ENCODE measurements around the gene CLEC7A. TPM values are rescaled to one million over a fixed set of nuclear protein-coding genes. Genes with fewer than 3 reads are reported as not detected.

CLEC7A gene
- polyA plus RNA-seq, 1 experiment: not detected

DNA sequence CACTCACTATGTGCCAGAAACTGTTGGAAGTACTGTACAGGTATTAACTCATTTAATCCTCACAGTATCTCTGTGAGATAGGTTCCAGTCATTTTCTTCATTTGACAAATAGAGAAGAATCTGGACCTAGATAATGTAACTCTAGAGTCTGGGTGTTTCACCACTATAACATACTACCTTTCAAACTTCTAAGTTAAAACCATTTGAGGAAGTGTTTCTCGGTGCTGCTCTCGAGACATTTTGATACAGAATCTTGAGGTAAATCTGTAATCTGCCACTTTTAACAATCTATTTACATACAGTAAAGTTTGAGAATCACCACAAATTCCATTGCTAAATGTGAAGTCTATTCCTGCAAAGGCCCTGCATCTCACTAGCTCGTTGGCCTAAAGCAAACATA lies 33.1 kb upstream of the CLEC7A start:
- POLR2A ChIA-PET: no interaction called here
- DNase-seq (ENCODE audit: low read depth): no peak
- no peaks in the 10 kb centered on the region for H3K36me3 ChIP-seq (ENCODE audit: control insufficient read depth, insufficient read depth, low read length)
- no peaks in the 10 kb centered on the region for H3K27me3 ChIP-seq (ENCODE audit: control insufficient read depth, insufficient read depth, low read length)
- TF ChIP-seq, protein P1, sequence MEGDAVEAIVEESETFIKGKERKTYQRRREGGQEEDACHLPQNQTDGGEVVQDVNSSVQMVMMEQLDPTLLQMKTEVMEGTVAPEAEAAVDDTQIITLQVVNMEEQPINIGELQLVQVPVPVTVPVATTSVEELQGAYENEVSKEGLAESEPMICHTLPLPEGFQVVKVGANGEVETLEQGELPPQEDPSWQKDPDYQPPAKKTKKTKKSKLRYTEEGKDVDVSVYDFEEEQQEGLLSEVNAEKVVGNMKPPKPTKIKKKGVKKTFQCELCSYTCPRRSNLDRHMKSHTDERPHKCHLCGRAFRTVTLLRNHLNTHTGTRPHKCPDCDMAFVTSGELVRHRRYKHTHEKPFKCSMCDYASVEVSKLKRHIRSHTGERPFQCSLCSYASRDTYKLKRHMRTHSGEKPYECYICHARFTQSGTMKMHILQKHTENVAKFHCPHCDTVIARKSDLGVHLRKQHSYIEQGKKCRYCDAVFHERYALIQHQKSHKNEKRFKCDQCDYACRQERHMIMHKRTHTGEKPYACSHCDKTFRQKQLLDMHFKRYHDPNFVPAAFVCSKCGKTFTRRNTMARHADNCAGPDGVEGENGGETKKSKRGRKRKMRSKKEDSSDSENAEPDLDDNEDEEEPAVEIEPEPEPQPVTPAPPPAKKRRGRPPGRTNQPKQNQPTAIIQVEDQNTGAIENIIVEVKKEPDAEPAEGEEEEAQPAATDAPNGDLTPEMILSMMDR (IDR thresholded peaks at IDR 0.05; ENCODE audit: insufficient read depth, low read depth, low read length): no peak
- CTCF ChIA-PET: interaction anchor here (0.6 to 2.9 kb wide), 3 partner anchors 8 to 80 kb away, joined by 3 to 15 read pairs (median 3); no protein-coding TSS in a partner anchor
- no peak overlapping the region for H3K4me3 ChIP-seq (ENCODE audit: low read depth, low read length)

DNA sequence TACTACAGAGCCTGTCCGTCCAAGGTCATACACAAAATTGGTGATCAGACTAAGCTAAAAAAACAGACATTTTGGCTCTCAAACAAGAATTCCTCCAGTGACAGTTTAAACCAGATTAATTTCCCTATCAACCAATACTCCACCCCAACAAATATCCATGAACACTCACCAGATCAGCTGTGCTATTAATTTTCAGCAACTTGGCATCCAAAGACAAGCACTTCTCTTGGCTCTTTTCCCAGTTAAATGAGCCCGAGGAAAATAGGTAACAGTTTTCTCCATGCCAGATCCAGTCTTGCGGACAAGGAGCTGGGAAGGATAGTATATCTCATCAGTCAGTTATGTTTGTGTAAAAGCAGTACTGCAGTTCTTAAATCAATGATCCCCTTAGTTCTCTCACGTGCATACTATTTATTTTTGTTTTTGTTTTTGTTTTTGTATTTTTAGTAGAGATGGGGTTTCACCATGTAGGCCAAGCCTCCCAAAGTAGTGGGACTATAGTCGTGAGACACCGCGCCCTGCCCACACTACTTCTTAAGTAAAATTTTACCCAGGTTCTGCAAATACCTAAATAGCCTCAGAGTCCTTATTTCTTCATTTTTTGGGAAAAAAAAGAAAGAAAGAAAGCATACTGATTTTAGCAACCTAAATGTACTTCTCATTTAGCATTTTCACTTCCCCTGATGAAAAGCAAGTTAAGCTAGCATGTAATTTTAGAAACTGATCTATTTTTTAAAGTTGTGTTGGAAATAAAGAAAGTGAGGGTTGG lies 30.8 kb upstream of the CLEC7A start:
- TF ChIP-seq, protein P1 (IDR thresholded peaks at IDR 0.05; ENCODE audit: insufficient read depth, low read depth, low read length): no peak
- ChIA-PET CTCF (interaction anchor here (1.5 to 1.6 kb wide), 2 partner anchors 29 to 64 kb away, joined by 3 to 4 read pairs; no protein-coding TSS in a partner anchor), POLR2A (no interaction called here)
- H3K36me3 ChIP-seq (ENCODE audit: control insufficient read depth, insufficient read depth, low read length): no peaks in the 10 kb centered on the region
- no peaks in the 10 kb centered on the region for H3K27me3 ChIP-seq (ENCODE audit: control insufficient read depth, insufficient read depth, low read length)
- no peak for DNase-seq (ENCODE audit: low read depth)
- H3K4me3 ChIP-seq (ENCODE audit: low read depth, low read length): no peak overlapping the region

DNA sequence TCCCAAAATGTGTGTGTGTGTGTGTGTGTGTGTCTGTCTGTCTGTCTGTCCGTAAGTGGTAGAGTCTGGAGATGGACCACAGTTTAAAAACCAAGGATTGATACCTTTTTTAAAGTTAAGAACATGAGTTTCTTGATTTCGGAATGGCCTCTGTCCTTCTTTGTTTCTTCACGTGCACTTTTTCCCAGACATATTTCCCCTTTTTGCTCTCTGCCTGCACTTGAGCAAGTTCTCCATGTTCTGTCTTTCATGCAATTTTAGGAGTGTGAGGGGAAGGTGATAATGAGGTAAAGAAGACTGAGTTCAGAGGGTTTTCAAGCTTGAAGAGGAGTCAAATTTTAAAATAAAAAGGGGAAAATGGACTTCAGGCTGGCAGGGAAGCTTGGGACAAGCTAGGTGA lies 29.3 kb upstream of the CLEC7A start:
- H3K4me3 ChIP-seq (ENCODE audit: low read depth, low read length): no peak overlapping the region
- TF ChIP-seq, protein P1 (IDR thresholded peaks at IDR 0.05; ENCODE audit: insufficient read depth, low read depth, low read length): no peak
- no peak for DNase-seq (ENCODE audit: low read depth)
- POLR2A ChIA-PET: no interaction called here
- no peaks in the 10 kb centered on the region for H3K36me3 ChIP-seq (ENCODE audit: control insufficient read depth, insufficient read depth, low read length)
- no peaks in the 10 kb centered on the region for H3K27me3 ChIP-seq (ENCODE audit: control insufficient read depth, insufficient read depth, low read length)
- CTCF ChIA-PET: interaction anchor here (1.1 to 1.2 kb wide), 2 partner anchors 10 to 14 kb away, joined by 3 to 4 read pairs; no protein-coding TSS in a partner anchor

DNA sequence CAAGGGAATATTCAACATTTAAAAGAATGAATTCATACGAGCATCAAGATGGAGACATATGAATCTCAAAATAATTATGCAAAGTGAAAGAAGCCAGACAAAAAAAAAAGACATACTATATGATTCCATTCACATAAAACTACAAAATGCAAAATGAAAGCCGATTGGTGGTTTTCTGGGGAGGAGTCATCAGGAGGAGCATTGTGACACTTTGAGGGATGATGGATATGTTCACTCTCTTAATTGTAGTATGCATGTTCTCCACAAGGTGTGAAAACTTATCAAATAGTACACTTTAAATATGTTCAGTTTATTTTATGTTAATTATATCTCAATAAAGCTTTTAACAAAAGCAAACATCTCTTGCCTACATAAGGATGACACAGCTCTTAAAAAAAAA lies 28.4 kb upstream of the CLEC7A start:
- H3K4me3 ChIP-seq (ENCODE audit: low read depth, low read length): no peak overlapping the region
- ChIA-PET CTCF (interaction anchor here (1.0 kb wide), 1 partner anchor 29 kb away, joined by 3 read pairs; no protein-coding TSS in a partner anchor), POLR2A (interaction anchor here (0.7 kb wide), 1 partner anchor 10 kb away, joined by 4 read pairs; no protein-coding TSS in a partner anchor)
- H3K27me3 ChIP-seq (ENCODE audit: control insufficient read depth, insufficient read depth, low read length): no peaks in the 10 kb centered on the region
- TF ChIP-seq, protein P1 (IDR thresholded peaks at IDR 0.05; ENCODE audit: insufficient read depth, low read depth, low read length): no peak
- no peak for DNase-seq (ENCODE audit: low read depth)
- H3K36me3 ChIP-seq (ENCODE audit: control insufficient read depth, insufficient read depth, low read length): no peaks in the 10 kb centered on the region

DNA sequence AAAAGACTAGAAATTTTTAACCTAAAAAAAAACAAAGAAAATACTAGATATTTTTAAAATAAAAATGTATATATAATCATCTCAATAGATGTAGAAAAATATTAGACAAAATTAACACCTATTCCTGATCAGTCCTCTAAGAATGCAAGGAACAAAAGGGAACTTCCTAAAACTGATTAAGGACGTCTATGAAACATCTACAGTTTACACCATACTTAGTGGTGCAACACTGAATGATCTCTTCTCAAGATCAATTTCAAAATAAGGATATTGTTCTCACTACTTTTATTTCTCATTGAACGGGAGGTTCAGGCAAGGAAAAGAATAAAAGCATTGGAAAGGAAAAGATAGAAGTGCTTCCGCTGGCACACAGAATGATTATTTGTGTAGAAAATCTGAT lies 26.0 kb upstream of the CLEC7A start:
- no peak overlapping the region for H3K4me3 ChIP-seq (ENCODE audit: low read depth, low read length)
- ChIA-PET POLR2A (no interaction called here), CTCF (interaction anchor here (1.0 to 1.9 kb wide), 3 partner anchors 8 to 48 kb away, joined by 3 to 5 read pairs (median 4); no protein-coding TSS in a partner anchor)
- H3K36me3 ChIP-seq (ENCODE audit: control insufficient read depth, insufficient read depth, low read length): no peaks in the 10 kb centered on the region
- no peak for DNase-seq (ENCODE audit: low read depth)
- no peaks in the 10 kb centered on the region for H3K27me3 ChIP-seq (ENCODE audit: control insufficient read depth, insufficient read depth, low read length)
- TF ChIP-seq, protein P1 (IDR thresholded peaks at IDR 0.05; ENCODE audit: insufficient read depth, low read depth, low read length): no peak
